Measurements from ENCODE around the gene ZNF407. TPM values are rescaled to one million over a fixed set of nuclear protein-coding genes. Genes with fewer than 3 reads are reported as not detected.

ZNF407 gene
- total and polyA plus RNA-seq, 9 donors: 5.3 to 22.3 (median 18.7) TPM

- intact Hi-C loops (cut with DNase I): no loop called here
- no peaks in the 10 kb centered on the region for H3K27me3 ChIP-seq
- 84 to 91% (median 86%) methylated on average over 6 of the region's 6 CpGs for WGBS, 3 donors
- no peaks in the 10 kb centered on the region for H3K36me3 ChIP-seq
- no peak overlapping the region for H3K27ac ChIP-seq
- no peak for DNase-seq
- peaks cover 1% of the 10 kb centered on the region for H3K4me1 ChIP-seq (ENCODE audit: insufficient read depth)
- no peak overlapping the region for H3K4me3 ChIP-seq
- no peaks in the 10 kb centered on the region for H3K9me3 ChIP-seq
- TF ChIP-seq POLR2A (IDR thresholded peaks at IDR 0.05) (no peak), CTCF (IDR thresholded peaks at IDR 0.05) (no peak), EP300 (IDR thresholded peaks at IDR 0.05) (no peak)
Observed at GRCh38 chr18:74630804-74631203, 33.1 kb downstream of the ZNF407 start.

GRCh38 chr18:74631212-74631611 is 33.5 kb downstream of the ZNF407 start:
- 33 to 48% (median 43%) methylated on average over 2 of the region's 2 CpGs for WGBS, 3 donors
- TF ChIP-seq EP300 (IDR thresholded peaks at IDR 0.05) (no peak), CTCF (IDR thresholded peaks at IDR 0.05) (no peak), POLR2A (IDR thresholded peaks at IDR 0.05) (no peak)
- no peak for DNase-seq
- intact Hi-C loops (cut with DNase I): no loop called here
- no peaks in the 10 kb centered on the region for H3K36me3 ChIP-seq
- no peaks in the 10 kb centered on the region for H3K27me3 ChIP-seq
- H3K27ac ChIP-seq: no peak overlapping the region
- no peak overlapping the region for H3K4me3 ChIP-seq
- no peaks in the 10 kb centered on the region for H3K9me3 ChIP-seq
- peaks cover 1% of the 10 kb centered on the region for H3K4me1 ChIP-seq (ENCODE audit: insufficient read depth)

- Histone ChIP-seq H3K36me3 (no peaks in the 10 kb centered on the region), H3K9me3 (no peaks in the 10 kb centered on the region), H3K4me3 (no peak overlapping the region), H3K27ac (no peak overlapping the region), H3K4me1 (ENCODE audit: insufficient read depth) (peaks cover 1% of the 10 kb centered on the region), H3K27me3 (no peaks in the 10 kb centered on the region)
- peak in 1 of 5 donors; percentile 21 for DNase-seq
- TF ChIP-seq EP300 (IDR thresholded peaks at IDR 0.05) (no peak), POLR2A (IDR thresholded peaks at IDR 0.05) (no peak), CTCF (IDR thresholded peaks at IDR 0.05) (no peak)
- intact Hi-C loops (cut with DNase I): no loop called here
- WGBS, 3 donors: 51 to 66% (median 54%) methylated on average over 13 of the region's 13 CpGs
Observed at GRCh38 chr18:74631623-74632350, 34.1 kb downstream of the ZNF407 start.

- intact Hi-C loops (cut with DNase I): no loop called here
- no peaks in the 10 kb centered on the region for H3K36me3 ChIP-seq
- H3K4me1 ChIP-seq (ENCODE audit: insufficient read depth): peaks cover 1% of the 10 kb centered on the region
- DNase-seq: no peak
- WGBS, 3 donors: 92 to 94% (median 92%) methylated on average over 6 of the region's 6 CpGs
- H3K9me3 ChIP-seq: no peaks in the 10 kb centered on the region
- H3K27ac ChIP-seq: no peak overlapping the region
- H3K27me3 ChIP-seq: no peaks in the 10 kb centered on the region
- no peak for TF ChIP-seq EP300 (IDR thresholded peaks at IDR 0.05)
- TF ChIP-seq POLR2A (IDR thresholded peaks at IDR 0.05): no peak
- TF ChIP-seq CTCF (IDR thresholded peaks at IDR 0.05): no peak
- H3K4me3 ChIP-seq: no peak overlapping the region
Observed at GRCh38 chr18:74632351-74632679, 34.6 kb downstream of the ZNF407 start.
